NCI-H510A treated with DMSO at 0.1 percent for 48 hours (cell line): ENCODE data around the gene CTXND1.
A peak's percentile ranks its signal among the peaks of the same experiment; 100 is the strongest.

Source experiments
- DNase-seq: peaks from one replicate; lab custom pipeline; 2025; lab: John Stamatoyannopoulos, UW

CTXND1 gene

DNA sequence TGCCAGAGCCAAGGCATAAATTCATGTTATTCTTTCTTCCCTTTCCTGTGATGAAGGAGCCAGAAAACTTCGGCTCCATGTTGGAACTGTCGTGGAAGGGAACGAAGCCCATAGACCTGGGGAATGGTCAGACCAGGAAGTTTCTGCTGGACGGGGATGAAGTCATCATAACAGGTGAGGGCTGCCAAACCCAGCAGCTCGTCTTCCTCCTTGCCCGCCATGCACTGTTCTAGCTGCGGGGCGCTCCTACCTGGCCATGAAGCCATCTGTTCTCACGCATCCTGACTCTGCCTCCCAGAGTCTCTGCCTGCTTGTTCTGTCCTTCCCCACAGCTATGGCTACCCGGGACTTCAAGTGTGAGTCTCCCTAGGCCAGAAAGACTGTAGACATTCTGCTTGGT, 71.0 kb downstream of the CTXND1 start:
- DNase-seq = no peak

GRCh38 chr15:80180468-80180867, 71.5 kb downstream of the CTXND1 start:
- DNase-seq = no peak

- no peak for DNase-seq
These were observed 72.1 kb downstream of the CTXND1 start for GRCh38 chr15:80179935-80180334.

- no peak for DNase-seq
These were observed 72.8 kb downstream of the CTXND1 start for GRCh38 chr15:80179025-80179759.

DNA sequence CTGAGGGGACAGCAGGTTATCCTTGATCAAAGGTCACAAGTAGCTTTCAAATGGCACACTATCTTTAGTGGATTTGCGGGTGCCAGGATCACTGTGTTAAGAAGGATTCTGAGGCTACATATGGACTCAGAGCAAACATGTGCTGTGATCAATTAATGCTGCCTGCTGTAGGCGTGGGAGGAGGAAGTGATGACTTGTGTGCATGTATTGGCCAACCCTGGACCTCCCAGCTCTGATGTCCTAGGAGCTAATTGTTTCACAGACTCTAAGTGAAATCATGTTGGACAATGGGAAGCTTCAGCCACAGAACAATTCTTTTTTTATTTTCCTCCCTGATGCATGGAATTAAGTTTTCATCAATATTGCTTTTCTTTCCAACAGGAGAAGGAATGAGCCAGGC, 74.9 kb downstream of the CTXND1 start:
- no peak for DNase-seq

- no peak for DNase-seq
These were observed 75.6 kb downstream of the CTXND1 start for GRCh38 chr15:80176443-80176842.

DNA sequence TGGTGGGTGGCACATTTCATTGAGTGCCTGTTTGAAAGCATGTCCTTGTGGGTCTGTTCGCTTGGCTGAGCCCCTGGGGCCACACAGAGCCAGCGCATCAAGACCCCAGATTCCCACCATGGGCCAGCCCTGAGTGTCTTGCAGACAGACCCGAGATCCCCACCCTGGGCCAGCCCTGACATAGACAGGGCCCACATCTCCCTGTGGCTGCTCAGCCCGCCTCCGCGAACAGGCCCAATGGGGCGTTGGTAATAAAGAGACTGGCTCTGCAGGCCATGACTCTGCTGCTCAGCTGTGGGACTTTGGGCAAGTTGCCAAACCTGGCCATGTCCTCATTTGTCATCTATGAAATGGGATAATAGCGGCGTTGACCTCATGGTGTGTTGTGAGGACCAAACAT, 76.6 kb downstream of the CTXND1 start:
- DNase-seq = no peak

DNA sequence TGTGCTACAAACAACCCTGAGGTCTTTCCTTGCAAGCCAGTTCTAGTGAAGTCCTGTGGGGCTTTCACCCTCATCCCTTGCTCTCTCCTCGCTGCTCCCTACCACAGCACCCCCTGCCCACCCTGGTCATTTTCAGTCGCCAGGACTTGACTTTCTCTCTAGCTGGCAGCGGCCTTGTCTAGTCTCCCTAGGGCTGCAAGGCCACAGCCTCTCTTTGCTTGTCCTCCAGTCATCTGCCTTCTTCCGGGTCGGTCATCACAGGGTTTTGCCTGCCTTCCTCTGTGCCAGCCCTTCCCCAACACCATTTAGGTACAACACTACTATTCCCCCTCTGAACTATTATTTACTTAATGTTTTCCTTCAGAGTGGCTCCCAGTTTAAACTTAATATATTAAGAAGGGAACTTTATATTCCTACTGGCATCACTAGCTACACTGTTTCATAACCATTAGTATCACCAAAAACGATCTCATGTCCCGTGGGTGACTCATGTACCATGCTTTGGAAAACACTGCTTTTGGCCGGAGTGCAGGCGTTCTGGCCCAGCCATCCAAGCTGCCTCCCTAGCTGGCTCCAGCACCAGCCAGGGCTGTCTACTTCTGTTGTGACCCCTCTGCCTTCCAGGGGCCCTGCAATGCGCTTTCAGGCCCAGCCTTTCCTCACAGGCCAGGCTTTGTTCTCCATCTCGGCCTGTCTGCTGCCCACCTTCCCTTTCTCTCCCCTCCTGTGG, 77.8 kb downstream of the CTXND1 start:
- DNase-seq = no peak

GRCh38 chr15:80173022-80173759, 78.8 kb downstream of the CTXND1 start:
- DNase-seq = peak; percentile 20

- no peak for DNase-seq
These were observed 79.6 kb downstream of the CTXND1 start for GRCh38 chr15:80172401-80172800.

GRCh38 chr15:80171787-80172186, 80.2 kb downstream of the CTXND1 start:
- DNase-seq = no peak

- no peak for DNase-seq
These were observed 81.4 kb downstream of the CTXND1 start for GRCh38 chr15:80170596-80170995.

GRCh38 chr15:80169768-80170357, 82.2 kb downstream of the CTXND1 start:
- no peak for DNase-seq

DNA sequence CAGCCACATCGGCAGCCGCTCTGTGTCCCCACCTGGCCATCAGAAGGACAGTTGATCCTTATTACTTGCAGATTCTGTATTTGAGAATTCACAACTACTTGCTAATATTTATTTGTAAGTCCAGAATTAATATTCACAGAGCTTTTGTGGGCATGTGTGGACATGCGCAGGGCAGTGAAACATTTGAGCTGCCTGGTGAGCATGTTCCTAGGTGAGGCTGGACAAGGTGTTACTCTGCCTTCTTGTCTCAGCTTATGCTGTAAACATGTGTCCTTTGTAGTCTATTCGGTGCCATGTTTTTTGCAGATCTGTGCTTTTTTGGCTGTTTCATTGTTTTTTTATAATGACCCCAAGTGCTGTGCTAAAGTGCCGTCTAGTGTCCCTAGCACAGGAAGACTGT, 83.6 kb downstream of the CTXND1 start:
- DNase-seq = no peak

DNA sequence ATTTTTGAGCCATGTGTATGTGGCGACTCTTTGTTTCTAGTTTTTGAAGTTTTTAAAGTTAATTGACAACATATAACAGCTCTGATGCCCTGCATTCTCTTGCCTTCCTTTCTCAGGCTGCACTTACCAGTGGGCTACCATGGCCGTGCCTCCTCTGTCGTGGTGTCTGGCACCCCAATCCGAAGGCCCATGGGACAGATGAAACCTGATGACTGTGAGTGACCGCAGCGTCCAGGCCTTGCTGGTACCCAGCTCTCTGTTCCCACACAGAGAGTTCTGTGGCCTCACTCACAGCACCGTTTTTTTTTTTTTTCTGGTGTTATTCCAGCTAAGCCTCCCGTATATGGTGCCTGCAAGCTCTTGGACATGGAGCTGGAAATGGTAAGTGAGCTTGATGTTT, 84.1 kb downstream of the CTXND1 start:
- no peak for DNase-seq

DNA sequence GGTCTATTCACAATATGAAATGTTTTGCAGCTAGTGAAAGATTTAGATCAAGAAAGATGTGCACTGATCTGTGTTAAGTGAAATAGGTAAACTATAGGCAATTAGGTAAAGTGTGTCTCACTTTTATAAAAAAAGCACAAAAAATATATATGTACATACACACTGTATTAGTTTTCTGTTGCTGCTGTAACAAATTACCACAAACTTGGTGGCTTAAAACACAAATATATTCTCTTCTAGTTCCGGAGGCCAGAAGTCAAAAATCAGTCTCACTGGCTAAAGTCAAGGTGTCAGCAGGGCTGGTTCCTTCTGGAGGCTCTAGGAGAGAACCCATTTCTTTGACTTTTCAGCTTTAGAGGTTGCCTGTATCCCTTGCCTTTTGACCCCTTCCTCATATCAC, 88.1 kb downstream of the CTXND1 start:
- DNase-seq = no peak

GRCh38 chr15:80163217-80163616, 88.8 kb downstream of the CTXND1 start:
- no peak for DNase-seq

DNA sequence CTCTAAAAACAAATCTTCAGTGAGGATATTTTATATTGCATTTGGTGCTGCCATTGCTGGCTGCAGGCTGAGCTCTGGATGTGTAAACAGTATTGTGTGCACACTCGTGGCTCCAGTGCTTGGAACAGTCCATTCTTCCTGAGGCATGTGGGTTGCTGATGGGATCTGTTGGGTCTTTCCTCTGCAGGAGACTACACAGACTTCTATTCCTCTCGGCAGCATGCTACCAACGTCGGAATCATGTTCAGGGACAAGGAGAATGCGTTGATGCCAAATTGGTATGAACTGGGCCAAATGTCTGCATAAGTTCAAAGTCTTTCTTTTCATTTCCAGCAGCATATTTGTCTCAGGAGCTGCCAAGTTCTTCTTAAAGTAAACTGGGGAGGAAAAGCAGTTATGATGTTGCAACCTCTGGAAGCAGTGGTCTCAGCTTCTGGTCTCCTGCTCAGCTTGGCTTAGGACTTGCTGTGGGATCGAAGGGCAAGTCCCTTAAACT, 89.9 kb downstream of the CTXND1 start:
- no peak for DNase-seq

- DNase-seq = no peak
These were observed 90.5 kb downstream of the CTXND1 start for GRCh38 chr15:80161468-80162016.

DNA sequence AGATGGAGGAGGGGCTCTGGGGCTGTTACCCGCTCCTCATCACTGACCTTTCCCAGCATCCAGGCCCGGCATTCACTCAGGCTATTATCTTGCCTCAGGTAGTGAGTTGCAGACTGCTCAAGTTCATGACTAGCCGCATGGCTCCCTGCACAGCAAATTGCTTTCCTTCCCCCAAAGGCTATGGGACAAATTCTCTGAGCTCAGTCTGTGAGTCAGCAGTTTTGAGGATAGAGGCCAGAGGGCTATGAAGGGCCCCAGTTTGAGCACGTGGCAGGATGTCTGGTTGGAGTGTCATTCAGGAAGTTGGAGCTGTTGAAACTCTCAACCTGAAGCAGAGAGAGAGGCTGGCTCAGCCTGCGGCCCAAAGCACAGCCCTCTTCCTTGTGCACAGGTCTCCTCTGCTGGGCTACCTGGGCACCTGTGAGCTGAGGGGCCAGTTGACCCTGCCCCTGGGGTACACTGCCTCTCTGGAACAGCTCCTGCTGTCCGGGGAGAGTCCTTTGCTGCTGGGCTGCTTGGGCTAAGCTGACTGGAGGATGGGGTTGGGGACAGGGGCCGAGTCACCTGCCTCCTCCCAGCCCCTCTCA, 91.3 kb downstream of the CTXND1 start:
- DNase-seq = peak; percentile 40

DNA sequence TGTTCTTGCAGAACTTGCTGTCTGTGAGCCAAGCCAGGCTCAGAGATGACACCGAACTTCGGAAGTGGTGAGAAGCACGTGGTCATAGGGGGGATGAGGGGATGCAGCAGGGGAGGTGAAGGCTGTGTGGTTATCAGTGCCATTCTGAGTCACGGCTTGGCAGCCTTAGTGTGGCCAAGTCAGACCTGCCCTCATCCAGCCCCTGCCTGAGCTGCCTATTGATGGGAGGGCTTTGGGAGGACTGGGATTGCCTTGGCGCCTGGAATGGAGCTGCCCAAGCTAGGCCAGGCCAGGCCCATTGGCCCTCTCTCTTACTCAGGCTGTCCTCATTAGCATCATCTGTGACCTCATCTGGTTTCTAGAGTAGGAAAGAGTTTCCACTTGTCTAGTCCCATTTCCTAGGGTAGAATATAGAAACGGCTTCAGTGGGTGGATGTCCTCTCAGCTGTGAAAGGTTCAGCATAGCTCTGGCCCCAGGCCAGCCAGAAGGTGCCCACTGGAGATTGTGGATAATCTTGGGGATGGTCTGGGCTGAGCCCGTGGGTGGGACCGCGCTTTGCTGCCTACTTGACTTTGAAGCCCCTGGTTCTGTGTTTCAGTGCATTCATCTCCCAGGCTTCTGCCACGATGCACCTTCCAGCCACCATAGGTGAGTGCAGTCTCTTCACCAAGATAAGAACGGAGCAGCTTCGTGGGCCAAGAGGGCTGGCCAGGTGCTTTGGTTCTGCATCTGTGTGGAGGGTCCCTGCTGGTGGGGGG, 92.0 kb downstream of the CTXND1 start:
- no peak for DNase-seq
